GM20431 (cell line): ENCODE data around the gene LIAS.
"Not testable (repeated sequence)": the region's sequence is repeated elsewhere in the genome, so short reads cannot be mapped to it uniquely, and the experiment has no call there.

Source experiments
- in situ Hi-C: fragments of 300-500 bp; cut with MseI, MboI; formaldehyde crosslinking; loops from one replicate; pipeline ENCODE4 v1.15.0; 2020; ENCODE audit warnings: low sequenced_read_pairs; ENCODE audit not compliant: unreplicated experiment

The LIAS gene

DNA sequence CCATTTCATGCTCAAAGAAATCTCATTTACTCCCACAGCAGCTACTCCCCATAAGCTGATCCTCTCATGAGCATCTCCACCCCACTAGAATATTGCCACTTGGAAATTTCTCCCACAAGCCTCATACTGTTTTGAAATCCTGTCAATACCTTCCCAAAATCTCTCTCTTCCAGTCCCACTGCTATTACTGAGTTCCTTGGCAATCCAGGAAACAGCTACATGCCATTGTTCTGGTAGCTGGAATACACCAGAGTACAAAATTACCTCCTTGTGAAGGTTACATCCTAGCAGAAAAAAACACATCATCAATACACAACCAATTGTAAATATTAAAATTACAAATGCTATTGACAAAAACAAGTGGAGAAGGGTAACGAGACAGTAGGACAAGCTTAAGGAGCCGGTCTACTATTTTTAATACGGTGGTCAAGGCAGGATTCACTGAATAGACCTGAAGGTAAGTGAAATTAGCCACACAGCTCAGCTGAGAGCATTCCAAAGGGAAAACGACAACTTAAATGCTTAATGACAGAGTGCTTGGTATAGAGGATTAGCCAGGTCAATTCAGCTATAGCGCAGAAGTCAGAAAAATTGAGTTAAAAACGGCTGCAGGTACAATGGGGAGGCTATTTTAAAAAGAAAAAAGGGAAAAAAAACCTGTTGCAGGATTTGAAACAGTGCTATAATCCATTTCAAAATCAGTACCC is 6.5 kb upstream of the LIAS start:
- in situ Hi-C loops = no loop called here

DNA sequence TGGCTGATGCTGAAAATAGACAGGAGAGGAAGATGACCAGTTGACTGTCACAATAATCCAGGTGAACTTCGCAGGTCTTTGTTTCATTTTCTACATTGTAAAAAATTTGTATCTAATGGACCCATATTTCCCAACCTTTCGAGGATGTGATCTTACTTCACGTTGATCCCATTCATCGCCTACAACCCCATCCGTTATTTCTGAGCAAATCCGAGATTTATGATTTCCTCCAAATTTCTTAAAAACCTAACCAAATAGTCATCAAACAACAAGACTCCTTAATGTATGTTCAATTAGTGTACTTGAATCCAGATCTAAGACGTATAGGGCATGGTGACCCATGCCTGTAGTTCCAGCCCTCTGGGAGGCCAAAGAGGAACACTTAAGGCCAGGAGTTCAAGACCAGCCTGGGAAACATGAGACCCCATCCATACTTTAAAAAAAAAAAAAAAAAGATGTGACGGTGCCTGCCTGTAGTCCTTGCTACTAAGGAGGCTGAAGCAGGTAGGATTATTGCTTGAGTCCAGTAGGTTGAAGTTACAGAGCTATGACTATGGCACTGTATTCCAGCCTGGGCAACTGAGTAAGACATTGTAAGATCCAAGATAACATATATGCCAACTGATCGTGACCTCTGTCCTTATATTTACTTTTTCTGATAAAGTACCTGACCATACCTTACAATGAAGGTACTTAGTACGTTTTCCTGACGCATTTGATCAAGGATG is 5.8 kb upstream of the LIAS start:
- in situ Hi-C loops = no loop called here

DNA sequence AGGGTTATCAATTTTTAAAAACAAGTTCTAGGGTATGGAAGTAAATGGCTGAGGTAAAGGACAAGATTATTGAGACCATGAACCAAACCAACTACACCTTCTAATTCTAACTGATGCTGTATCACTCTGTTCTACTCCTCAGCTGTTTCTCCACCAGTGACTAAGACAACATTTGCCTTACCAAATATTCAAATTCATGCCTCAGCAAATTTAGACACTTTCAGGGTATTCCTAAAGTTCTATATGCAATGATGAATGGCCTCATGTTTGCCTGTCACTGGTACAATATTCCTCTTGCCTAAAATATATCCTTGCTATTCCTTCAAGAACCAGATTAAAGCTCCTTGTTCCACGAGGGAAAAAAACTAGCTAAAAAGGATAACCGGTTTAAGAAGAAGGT is 5.1 kb upstream of the LIAS start:
- in situ Hi-C loops = no loop called here

- in situ Hi-C loops = no loop called here
Observed at GRCh38 chr4:39455486-39455885, 3.4 kb upstream of the LIAS start.

DNA sequence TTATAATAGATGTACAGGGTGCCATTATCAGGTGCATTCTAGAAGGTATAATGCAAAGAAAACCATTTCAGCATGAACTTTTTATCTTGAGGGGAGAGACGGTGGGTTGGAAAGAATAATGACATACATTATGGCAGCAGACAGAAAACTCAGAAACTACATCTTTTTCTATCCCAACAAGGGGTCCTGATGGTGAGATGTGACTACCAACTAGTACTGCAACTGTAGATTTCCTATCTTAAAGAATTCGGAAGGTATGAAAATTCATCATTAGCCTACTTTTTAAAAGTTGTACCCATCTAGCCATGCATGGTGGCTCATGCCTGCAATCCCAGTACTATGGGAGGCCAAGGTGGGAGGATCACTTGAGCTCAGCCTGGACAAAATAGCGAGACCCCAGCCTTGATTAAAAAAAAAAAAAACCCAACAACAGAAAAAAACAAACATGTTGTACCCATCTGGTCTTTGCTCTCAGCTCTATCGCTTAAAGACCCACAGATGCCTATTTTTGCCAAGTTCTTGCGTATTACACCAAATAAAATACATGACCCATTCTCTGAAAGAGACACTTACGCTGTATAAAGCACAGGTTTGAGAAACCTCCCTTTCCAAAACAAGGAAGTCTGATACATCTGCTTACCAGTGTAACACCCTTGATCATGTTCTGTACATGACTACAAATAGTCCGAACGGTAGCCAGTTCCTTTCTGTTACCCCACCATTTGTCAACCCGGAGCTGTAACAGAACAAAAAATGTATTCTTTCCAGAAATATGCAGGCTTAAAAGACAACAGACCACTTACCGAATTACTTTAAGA is 1.7 kb upstream of the LIAS start:
- in situ Hi-C loops = no loop called here

DNA sequence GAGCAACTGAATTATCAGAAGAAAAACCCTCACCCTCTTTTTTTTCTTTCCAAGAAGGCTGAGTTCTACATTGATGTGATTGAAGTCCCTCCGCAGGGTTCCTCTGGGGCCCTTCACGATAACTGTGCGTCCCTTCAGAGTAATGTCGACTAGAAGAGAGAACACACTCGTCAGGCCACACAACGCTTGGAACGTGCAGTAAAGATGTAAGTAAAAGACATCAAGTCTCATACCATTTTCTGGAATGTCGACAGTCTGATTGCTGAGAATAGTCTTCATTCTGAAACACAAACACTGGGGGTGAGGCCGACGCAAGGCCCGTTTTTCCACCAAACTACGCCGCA is 723 bp upstream of the LIAS start:
- in situ Hi-C loops = not testable (repeated sequence)

GRCh38 chr4:39464886-39465501 is 6.1 kb downstream of the LIAS start:
- in situ Hi-C loops = no loop called here

- in situ Hi-C loops = no loop called here
Observed at GRCh38 chr4:39466747-39467146, 7.9 kb downstream of the LIAS start.

DNA sequence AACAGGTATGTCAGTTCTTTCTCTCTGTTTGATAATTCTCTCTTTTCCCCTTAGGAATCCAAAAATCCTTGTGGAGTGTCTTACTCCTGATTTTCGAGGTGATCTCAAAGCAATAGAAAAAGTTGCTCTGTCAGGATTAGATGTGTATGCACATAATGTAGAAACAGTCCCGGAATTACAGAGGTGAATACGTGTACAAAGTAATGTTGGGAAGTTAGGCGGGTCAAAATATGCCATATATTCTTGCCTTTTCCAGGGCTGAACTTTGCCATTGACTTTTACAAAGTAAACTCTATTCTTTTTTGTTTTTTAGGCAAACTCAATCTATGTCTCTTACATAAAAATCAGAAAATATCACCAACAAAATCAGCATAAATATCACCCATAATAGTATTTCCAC is 8.6 kb downstream of the LIAS start:
- in situ Hi-C loops = no loop called here

- in situ Hi-C loops = no loop called here
Observed at GRCh38 chr4:39469429-39470077, 10.7 kb downstream of the LIAS start.

DNA sequence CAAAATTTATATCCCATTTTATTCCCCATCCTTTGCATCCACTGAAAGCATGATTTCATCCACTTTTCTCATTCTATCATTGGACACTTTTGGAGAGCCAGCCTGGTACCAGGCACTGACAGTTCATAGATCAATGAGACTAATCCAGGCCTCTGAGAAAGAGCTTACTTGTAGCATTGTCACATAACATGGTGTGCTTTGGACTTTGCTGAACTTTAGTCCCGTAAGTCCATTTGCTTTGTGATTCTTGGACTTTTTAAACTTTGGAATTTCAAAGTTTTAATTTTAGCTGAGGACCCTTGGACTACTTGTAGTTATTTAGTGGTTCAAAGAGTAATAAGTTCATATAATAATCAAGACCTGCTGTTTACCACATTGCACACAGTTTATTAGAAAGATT is 11.5 kb downstream of the LIAS start:
- in situ Hi-C loops = no loop called here

DNA sequence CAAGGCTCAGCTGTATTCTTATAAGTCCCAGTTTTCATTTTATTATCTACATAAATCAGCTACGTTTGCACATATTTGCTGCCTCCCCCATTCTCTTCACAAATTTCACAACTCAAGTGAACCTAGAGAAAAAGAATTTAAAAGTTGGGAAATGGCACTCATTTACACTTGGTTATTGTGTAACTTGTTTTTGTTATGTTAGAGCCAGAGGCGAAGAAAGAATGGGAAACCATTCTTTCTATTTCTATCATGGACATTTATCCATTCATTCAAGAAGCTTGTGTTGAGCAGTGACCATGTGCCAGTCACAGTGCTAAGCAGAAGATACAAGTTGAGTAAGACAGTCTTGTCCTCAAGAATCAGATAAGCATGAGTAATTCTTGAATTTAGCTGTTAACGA is 13.5 kb downstream of the LIAS start:
- in situ Hi-C loops = no loop called here

GRCh38 chr4:39476187-39476895 is 17.5 kb downstream of the LIAS start:
- in situ Hi-C loops = loop anchor here (25.0 kb wide), 1 partner anchor 511 kb away; the partner anchor contains the start of gene PDS5A

- in situ Hi-C loops = loop anchor here (25.0 kb wide), 1 partner anchor 507 kb away; the partner anchor contains the start of gene PDS5A
Observed at GRCh38 chr4:39480251-39480650, 21.4 kb downstream of the LIAS start.

DNA sequence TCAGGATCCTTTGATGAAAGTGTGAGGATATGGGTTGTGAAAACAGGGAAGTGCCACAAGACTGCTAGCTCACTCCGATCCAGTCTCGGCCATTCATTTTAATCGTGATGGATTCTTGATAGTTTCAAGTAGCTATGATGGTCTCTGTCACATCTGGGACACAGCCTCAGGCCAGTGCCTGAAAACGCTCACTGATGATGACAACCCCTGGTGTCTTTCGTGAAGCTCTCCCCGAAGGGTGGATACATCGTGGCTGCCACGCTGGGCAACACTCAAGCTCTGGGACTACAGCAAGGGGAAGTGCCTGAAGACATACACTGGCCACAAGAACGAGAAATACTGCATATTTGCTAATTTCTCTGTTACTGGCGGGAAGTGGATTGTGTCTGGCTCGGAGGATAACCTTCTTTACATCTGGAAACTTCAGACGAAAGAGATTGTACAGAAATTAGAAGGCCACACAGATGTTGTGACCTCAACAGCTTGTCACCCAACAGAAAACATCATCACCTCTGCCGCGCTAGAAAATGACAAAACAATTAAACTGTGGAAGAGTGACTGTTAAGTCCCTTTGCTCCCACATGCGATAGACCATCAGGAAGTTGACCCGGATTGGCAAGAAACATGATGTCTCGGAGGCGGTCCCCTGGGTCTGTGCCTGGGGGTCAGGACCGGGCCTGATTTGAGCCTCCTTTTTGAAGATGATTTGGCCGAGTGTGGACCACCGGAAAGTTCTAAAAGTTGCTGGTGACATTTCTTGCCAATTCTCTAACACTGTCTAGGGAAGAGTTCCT is 22.2 kb downstream of the LIAS start:
- in situ Hi-C loops = loop anchor here (25.0 kb wide), 1 partner anchor 506 kb away; the partner anchor contains the start of gene PDS5A

- in situ Hi-C loops = loop anchor here (25.0 kb wide), 1 partner anchor 503 kb away; the partner anchor contains the start of gene PDS5A
Observed at GRCh38 chr4:39484582-39485272, 25.9 kb downstream of the LIAS start.

DNA sequence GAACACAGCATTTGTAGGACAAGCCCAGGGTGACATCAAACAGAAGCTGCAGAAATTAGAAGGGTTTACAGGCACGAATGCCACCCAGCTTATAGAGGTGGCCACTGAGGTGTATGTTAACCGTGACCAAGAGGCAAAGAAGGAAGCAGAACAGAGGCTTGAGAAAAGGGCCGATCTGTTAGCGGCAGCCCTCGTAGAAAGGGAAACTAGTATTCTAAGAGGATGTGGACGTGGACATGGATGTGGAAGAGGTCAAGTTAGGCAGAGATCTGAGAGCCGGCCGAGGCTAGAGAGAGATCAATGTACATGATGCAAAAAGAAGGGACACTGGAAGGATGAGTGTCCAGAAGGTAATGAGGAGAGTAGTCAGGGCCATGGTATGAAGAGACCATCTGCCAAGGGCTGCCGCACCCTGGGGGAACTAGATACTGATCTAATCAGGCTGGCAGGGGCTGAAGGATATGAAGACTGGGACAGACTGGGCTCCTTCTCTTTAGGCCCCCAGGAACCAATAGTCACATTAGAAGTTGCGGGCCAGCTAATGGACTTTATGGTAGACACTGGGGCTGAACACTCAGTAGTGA is 27.5 kb downstream of the LIAS start:
- in situ Hi-C loops = loop anchor here (25.0 kb wide), 1 partner anchor 501 kb away; the partner anchor contains the start of gene PDS5A
